A549 treated with AZD2906 at 1 μM for 4 hours (cell line): ENCODE results near the gene CCDC86. TPM values are rescaled to one million over a fixed set of nuclear protein-coding genes. Genes with fewer than 3 reads are reported as not detected.

Experiments
- total RNA-seq: library from RNA; stranded (reverse); fragments of 200-300 nt; extraction: Qiagen RNA extraction; gene quantifications from 5 replicates; pipeline ENCODE4 v1.2.3, GENCODE V29; 2022

Gene CCDC86
- total RNA-seq, result 82.9 to 107 TPM (median 95.2 TPM) in 5 replicates

DNA sequence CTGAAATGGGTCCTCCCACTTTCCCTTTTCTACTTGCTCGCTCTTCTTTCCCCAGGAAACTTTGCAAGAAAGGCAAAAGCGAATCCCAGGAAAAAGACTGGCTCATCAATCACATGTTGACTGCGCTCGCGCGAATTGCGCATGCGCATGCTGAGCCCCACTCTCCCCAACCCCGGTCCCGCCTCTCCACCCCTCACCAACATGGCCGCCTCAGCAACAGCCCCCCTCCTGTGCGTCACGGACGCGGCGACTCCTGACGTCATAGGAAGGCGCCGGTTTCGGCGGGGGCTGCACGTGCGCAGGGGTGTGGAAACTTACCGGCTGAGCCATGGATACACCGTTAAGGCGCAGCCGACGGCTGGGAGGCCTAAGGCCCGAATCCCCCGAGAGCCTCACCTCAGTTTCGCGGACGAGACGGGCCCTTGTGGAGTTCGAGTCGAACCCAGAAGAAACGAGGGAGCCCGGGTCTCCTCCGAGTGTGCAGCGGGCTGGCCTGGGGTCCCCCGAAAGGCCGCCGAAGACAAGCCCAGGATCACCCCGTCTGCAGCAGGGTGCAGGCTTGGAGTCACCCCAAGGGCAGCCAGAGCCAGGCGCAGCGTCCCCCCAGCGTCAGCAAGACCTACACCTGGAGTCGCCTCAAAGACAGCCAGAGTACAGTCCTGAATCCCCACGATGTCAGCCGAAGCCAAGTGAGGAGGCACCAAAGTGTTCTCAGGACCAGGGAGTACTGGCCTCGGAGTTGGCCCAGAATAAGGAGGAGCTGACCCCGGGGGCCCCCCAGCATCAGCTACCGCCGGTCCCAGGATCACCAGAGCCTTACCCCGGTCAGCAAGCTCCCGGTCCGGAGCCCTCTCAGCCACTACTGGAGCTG, at the start of gene CCDC86:
CCDC86 (plus strand) TSS at position 317 of the 871 bp plus-strand sequence; CDS start at position 329, 12 bp downstream.

GRCh38 chr11:60855726-60856633, 14.1 kb downstream of the CCDC86 start, which contains the start of gene PTGDR2:
Gene PTGDR2, minus strand, starts transcription at chr11:60855950. Its CDS starts 2,228 bp downstream, at chr11:60853722.

DNA sequence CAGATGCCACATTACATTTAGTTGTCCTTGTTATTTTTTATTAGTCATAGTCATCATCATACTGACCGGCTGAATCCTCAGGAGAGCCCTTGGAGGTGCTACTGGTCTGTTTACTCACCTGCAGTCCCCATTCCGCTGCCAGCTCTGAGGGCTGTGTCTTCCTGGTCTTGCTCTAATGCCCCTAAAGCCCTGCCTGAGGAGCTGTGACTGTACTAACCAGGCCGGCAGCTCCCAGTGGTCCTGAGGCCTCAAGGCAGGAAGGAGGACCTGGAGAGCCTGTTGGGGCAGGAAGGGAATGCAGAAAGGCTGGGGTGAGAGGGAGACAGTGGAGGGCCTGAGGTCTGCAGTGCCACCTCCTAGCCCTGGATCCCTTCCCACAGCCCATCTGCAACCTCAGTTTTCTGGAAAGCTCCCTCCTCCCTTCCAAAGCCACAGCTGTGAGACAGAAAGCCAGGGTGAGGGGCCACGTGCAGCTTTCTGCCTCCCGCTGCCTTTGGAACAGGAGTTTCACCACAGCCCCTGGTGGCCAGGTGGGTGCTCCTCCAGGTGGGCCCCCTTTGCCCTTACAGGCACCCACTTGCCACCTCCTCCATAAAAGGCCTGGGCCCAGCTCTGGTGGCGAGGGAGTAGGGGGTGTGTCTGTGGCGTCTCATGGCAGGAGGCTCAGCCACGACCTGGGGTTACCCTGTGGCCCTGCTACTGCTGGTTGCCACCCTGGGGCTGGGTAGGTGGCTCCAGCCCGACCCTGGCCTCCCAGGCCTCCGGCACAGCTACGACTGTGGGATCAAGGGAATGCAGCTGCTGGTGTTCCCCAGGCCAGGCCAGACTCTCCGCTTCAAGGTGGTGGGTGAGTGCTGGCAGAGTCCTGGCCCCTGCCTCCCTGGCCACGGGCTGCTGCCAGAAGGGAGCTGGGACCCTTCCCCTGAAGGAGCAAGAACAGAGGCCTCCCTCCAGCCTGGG, 25.3 kb downstream of the CCDC86 start, which contains the start of gene ZP1:
ZP1 (plus strand) TSS at position 632 of the 960 bp plus-strand sequence; CDS start at position 652, 20 bp downstream.

Other genes starting within 250 kb of the CCDC86 start
- gene MS4A8, start 142.5 kb upstream of the CCDC86 start, total RNA-seq, result not detected in 5 replicates
- not detected in 5 replicates for gene MS4A18, start 117.4 kb upstream of the CCDC86 start, total RNA-seq
- gene MS4A15, start 85.2 kb upstream of the CCDC86 start, total RNA-seq, result 0.06 TPM in 1 of 5 replicates, not detected in the others
- gene MS4A10, start 56.8 kb upstream of the CCDC86 start, total RNA-seq, result not detected in 5 replicates
- 0.06 to 0.09 TPM (median 0.07 TPM) in 4 of 5 replicates, not detected in the other for gene PTGDR2, start 13.8 kb downstream of the CCDC86 start, total RNA-seq
- gene ZP1, start 25.4 kb downstream of the CCDC86 start, total RNA-seq, result 0.09 to 0.69 TPM (median 0.13 TPM) in 5 replicates
- 159 to 188 TPM (median 175 TPM) in 5 replicates for gene PRPF19, start 64.5 kb downstream of the CCDC86 start, total RNA-seq
- 107 to 136 TPM (median 130 TPM) in 5 replicates for gene TMEM109, start 72.0 kb downstream of the CCDC86 start, total RNA-seq
- 91.8 to 138 TPM (median 121 TPM) in 5 replicates for gene TMEM132A, start 82.3 kb downstream of the CCDC86 start, total RNA-seq
- gene SLC15A3, start 110.1 kb downstream of the CCDC86 start, total RNA-seq, result not detected in 5 replicates
- gene CD6, start 129.6 kb downstream of the CCDC86 start, total RNA-seq, result 0.04 to 0.16 TPM (median 0.09 TPM) in 5 replicates